ENCODE results near the gene OR6J1. TPM values are rescaled to one million over a fixed set of nuclear protein-coding genes. Genes with fewer than 3 reads are reported as not detected.

Gene OR6J1
- total and polyA plus RNA-seq, 2 of the 13 experiments (the other 11 are each of a cell fraction or from before 2014, with no cell fraction given), result not detected

DNA sequence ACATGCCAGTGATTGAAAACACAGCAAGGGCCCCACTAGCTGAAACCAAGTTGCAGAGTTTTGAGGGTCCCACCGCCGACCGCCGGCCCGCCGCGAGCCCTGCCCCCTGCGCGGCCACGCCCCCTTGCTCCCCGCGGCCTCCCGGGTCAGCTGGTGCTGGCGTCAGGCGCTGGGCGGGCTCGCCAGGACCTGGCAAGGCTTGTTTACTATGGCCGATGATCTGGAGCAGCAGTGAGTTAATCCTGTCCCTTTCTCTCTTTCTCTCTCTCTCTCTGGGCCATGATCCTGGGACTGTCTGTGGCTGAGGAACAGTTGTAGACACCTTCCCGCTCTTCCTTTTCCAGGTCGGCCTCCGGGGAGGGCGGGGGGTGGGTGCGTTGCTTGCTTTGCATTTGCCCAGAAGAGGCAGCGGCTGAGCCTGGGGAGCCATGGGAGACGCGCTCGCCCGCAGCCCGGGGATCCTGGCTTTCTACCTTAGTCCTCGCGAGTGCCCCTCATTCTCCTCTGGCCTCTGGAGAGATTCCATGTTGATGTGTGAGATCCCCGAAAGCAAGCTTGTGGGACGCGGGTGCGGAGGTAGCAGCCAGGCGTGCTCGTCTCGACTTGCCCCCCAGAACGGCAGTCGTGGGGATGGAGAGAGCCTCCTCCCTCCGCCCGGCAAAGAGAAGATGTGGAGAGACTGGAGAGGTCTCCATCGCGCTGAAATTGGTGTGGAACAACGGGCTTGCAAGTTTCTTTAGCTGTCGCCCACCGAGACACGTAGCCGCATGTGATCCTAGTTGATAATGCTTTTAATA is 45.9 kb downstream of the OR6J1 start, which contains the start of gene ABHD4 (continued):
- TF ChIP-seq, protein P1, sequence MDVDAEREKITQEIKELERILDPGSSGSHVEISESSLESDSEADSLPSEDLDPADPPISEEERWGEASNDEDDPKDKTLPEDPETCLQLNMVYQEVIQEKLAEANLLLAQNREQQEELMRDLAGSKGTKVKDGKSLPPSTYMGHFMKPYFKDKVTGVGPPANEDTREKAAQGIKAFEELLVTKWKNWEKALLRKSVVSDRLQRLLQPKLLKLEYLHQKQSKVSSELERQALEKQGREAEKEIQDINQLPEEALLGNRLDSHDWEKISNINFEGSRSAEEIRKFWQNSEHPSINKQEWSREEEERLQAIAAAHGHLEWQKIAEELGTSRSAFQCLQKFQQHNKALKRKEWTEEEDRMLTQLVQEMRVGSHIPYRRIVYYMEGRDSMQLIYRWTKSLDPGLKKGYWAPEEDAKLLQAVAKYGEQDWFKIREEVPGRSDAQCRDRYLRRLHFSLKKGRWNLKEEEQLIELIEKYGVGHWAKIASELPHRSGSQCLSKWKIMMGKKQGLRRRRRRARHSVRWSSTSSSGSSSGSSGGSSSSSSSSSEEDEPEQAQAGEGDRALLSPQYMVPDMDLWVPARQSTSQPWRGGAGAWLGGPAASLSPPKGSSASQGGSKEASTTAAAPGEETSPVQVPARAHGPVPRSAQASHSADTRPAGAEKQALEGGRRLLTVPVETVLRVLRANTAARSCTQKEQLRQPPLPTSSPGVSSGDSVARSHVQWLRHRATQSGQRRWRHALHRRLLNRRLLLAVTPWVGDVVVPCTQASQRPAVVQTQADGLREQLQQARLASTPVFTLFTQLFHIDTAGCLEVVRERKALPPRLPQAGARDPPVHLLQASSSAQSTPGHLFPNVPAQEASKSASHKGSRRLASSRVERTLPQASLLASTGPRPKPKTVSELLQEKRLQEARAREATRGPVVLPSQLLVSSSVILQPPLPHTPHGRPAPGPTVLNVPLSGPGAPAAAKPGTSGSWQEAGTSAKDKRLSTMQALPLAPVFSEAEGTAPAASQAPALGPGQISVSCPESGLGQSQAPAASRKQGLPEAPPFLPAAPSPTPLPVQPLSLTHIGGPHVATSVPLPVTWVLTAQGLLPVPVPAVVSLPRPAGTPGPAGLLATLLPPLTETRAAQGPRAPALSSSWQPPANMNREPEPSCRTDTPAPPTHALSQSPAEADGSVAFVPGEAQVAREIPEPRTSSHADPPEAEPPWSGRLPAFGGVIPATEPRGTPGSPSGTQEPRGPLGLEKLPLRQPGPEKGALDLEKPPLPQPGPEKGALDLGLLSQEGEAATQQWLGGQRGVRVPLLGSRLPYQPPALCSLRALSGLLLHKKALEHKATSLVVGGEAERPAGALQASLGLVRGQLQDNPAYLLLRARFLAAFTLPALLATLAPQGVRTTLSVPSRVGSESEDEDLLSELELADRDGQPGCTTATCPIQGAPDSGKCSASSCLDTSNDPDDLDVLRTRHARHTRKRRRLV (CRISPR knock-in tag; IDR thresholded peaks at IDR 0.05), result peak; percentile 69; the same call in 1 of the 2 replicates
- peak; percentile 71 for TF ChIP-seq ZNF777 (CRISPR knock-in tag; IDR thresholded peaks at IDR 0.05)
- peak; percentile 81; the same call in 1 of the 2 replicates for TF ChIP-seq HINFP (CRISPR knock-in tag; IDR thresholded peaks at IDR 0.05; ENCODE audit: low read depth)
- TF ChIP-seq, protein P2, sequence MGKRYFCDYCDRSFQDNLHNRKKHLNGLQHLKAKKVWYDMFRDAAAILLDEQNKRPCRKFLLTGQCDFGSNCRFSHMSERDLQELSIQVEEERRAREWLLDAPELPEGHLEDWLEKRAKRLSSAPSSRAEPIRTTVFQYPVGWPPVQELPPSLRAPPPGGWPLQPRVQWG (CRISPR knock-in tag; IDR thresholded peaks at IDR 0.05; ENCODE audit: borderline replicate concordance, low read depth), result no peak
- no peak for TF ChIP-seq E2F1 (CRISPR knock-in tag; IDR thresholded peaks at IDR 0.05)
- TF ChIP-seq ZNF704 (CRISPR knock-in tag; IDR thresholded peaks at IDR 0.05; ENCODE audit: borderline replicate concordance), result peak; percentile 80
- TF ChIP-seq ZSCAN29 (CRISPR knock-in tag; conservative IDR thresholded peaks at IDR 0.05), result peak; percentile 62; the same call in 1 of the 2 replicates
- TF ChIP-seq TOPORS (CRISPR knock-in tag; IDR thresholded peaks at IDR 0.05), result no peak
- TF ChIP-seq ZNF569 (CRISPR knock-in tag; IDR thresholded peaks at IDR 0.05; ENCODE audit: borderline replicate concordance), result peak; percentile 33; the same call in 1 of the 2 replicates
- 0 out of 2 replicates have a peak, but pooled peaks have one; percentile 21 for TF ChIP-seq MEIS2 (CRISPR knock-in tag; IDR thresholded peaks at IDR 0.05)
- TF ChIP-seq NFAT5 (CRISPR knock-in tag; IDR thresholded peaks at IDR 0.05), result peak; percentile 23; the same call in 1 of the 2 replicates
- TF ChIP-seq ZNF720 (CRISPR knock-in tag; IDR thresholded peaks at IDR 0.05), result no peak
